HG03280 (cell line): ENCODE results near the gene ATP13A2.

Experiments
- ATAC-seq: cut with Tn5 transposase; IDR thresholded peaks from one replicate; pipeline ENCODE4 v1.9.1; 2021; ENCODE audit warnings: mild to moderate bottlenecking, moderate library complexity; ENCODE audit not compliant: unreplicated experiment

The ATP13A2 gene

GRCh38 chr1:17011439-17012307, at the start of gene ATP13A2:
Gene ATP13A2, minus strand, starts transcription at chr1:17011928. Its CDS starts 190 bp downstream, at chr1:17011738.
- ATAC-seq = peak; percentile 94

GRCh38 chr1:17061486-17061885, 49.8 kb upstream of the ATP13A2 start:
- no peak for ATAC-seq

GRCh38 chr1:17060306-17060749, 48.6 kb upstream of the ATP13A2 start:
- ATAC-seq = no peak

GRCh38 chr1:17059391-17060305, 47.9 kb upstream of the ATP13A2 start:
- peak; percentile 60 for ATAC-seq

GRCh38 chr1:17056551-17056950, 44.8 kb upstream of the ATP13A2 start:
- ATAC-seq = no peak

- ATAC-seq = no peak
These were observed 44.1 kb upstream of the ATP13A2 start for GRCh38 chr1:17055801-17056200.

GRCh38 chr1:17053685-17054410, 42.1 kb upstream of the ATP13A2 start, which contains the start of gene SDHB:
Gene SDHB, minus strand, starts transcription at chr1:17054032. Its CDS starts 13 bp downstream, at chr1:17054019.
- peak; percentile 96 for ATAC-seq

GRCh38 chr1:17053086-17053684, 41.5 kb upstream of the ATP13A2 start:
- no peak for ATAC-seq

- no peak for ATAC-seq
These were observed 40.9 kb upstream of the ATP13A2 start for GRCh38 chr1:17052641-17053040.

- ATAC-seq = no peak
These were observed 40.3 kb upstream of the ATP13A2 start for GRCh38 chr1:17052038-17052437.

- ATAC-seq = no peak
These were observed 36.2 kb upstream of the ATP13A2 start for GRCh38 chr1:17047924-17048323.

- no peak for ATAC-seq
These were observed 34.6 kb upstream of the ATP13A2 start for GRCh38 chr1:17046334-17046657.

GRCh38 chr1:17045634-17046333, 34.1 kb upstream of the ATP13A2 start:
- ATAC-seq = no peak

- ATAC-seq = no peak
These were observed 33.4 kb upstream of the ATP13A2 start for GRCh38 chr1:17045150-17045549.

- ATAC-seq = no peak
These were observed 31.9 kb upstream of the ATP13A2 start for GRCh38 chr1:17043676-17044075.

GRCh38 chr1:17040135-17040534, 28.4 kb upstream of the ATP13A2 start:
- no peak for ATAC-seq

- no peak for ATAC-seq
These were observed 27.8 kb upstream of the ATP13A2 start for GRCh38 chr1:17039522-17039921.

- no peak for ATAC-seq
These were observed 21.8 kb upstream of the ATP13A2 start for GRCh38 chr1:17033481-17033880.

- no peak for ATAC-seq
These were observed 21.0 kb upstream of the ATP13A2 start for GRCh38 chr1:17032741-17033140.

- no peak for ATAC-seq
These were observed 19.7 kb upstream of the ATP13A2 start for GRCh38 chr1:17031436-17031835.
